Activated CD8-positive, alpha-beta memory T cell treated with anti-CD3 and anti-CD28 coated beads, Interleukin-2, amount 50 U/mL, for 4 hours (primary cell): ENCODE measurements around the gene PGAM1.
A peak's percentile ranks its signal among the peaks of the same experiment; 100 is the strongest.
"Not testable (repeated sequence)": the region's sequence is repeated elsewhere in the genome, so short reads cannot be mapped to it uniquely, and the experiment has no call there.

Source experiments
- DNase-seq: peaks from one replicate; pipeline ENCODE4 v3.0.0-alpha.2; 2020

Gene PGAM1

GRCh38 chr10:97459933-97460332 lies 33.9 kb downstream of the PGAM1 start:
- no peak for DNase-seq

GRCh38 chr10:97462309-97462708 lies 36.3 kb downstream of the PGAM1 start:
- no peak for DNase-seq

GRCh38 chr10:97463363-97464132 lies 37.6 kb downstream of the PGAM1 start:
- DNase-seq = peak; percentile 30

GRCh38 chr10:97464226-97464625 lies 38.2 kb downstream of the PGAM1 start:
- no peak for DNase-seq

- no peak for DNase-seq
Observed at GRCh38 chr10:97465982-97466381, 40.0 kb downstream of the PGAM1 start.

- no peak for DNase-seq
Observed at GRCh38 chr10:97466755-97467154, 40.8 kb downstream of the PGAM1 start.

GRCh38 chr10:97468162-97468561 lies 42.2 kb downstream of the PGAM1 start:
- DNase-seq = no peak

- not testable (repeated sequence) for DNase-seq
Observed at GRCh38 chr10:97468781-97469180, 42.8 kb downstream of the PGAM1 start.

GRCh38 chr10:97474918-97475317 lies 48.9 kb downstream of the PGAM1 start:
- DNase-seq = no peak

- DNase-seq = no peak
Observed at GRCh38 chr10:97475936-97476594, 50.1 kb downstream of the PGAM1 start.

GRCh38 chr10:97479410-97479809 lies 53.4 kb downstream of the PGAM1 start:
- not testable (repeated sequence) for DNase-seq

GRCh38 chr10:97479939-97480338 lies 53.9 kb downstream of the PGAM1 start:
- no peak for DNase-seq

GRCh38 chr10:97481071-97481470 lies 55.1 kb downstream of the PGAM1 start:
- DNase-seq = no peak

- DNase-seq = no peak
Observed at GRCh38 chr10:97482381-97482780, 56.4 kb downstream of the PGAM1 start.
